Measurements from ENCODE around the gene SH3BP1.

DNA sequence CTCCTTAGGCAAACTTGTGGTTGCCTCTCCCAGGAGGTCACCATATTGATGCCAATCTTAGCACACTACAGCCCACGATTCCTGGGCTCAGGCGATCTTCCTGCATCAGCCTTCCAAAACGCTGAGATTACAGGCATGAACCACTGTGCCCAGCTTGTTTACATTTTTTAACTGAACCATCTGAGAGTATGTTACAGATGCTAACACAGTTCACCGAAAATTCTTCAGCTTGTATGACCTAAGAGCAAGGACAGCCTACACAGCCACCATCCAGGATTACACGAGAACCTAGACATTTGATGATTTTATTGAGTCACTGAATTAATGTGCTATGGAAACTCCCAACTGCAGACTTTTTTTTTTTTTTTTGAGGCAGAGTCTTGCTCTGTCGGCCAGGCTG lies 30.1 kb downstream of the SH3BP1 start:
- no peak for TF ChIP-seq POLR2A (IDR thresholded peaks at IDR 0.05; ENCODE audit: low read depth, low read length)
- TF ChIP-seq POLR2AphosphoS5 (IDR thresholded peaks at IDR 0.05; ENCODE audit: low read depth, low read length): no peak
- no peak for TF ChIP-seq TAF1 (IDR thresholded peaks at IDR 0.05; ENCODE audit: low read depth, low read length)
- TF ChIP-seq PAX5 (IDR thresholded peaks at IDR 0.05; ENCODE audit: insufficient read depth, low read length, severe bottlenecking): no peak
- TF ChIP-seq SPI1 (IDR thresholded peaks at IDR 0.05; ENCODE audit: low read depth, low read length): no peak

All from GM12891 (cell line).